Activated CD8-positive, alpha-beta T cell treated with anti-CD3 and anti-CD28 coated beads, Interleukin-2, amount 10 ng/mL, durations not matched to agents 7 days and 5 days (primary cell): Measurements from ENCODE around the gene PRXL2A. TPM values are rescaled to one million over a fixed set of nuclear protein-coding genes. Genes with fewer than 3 reads are reported as not detected.
A peak's percentile ranks its signal among the peaks of the same experiment; 100 is the strongest.

Experiments used
- ATAC-seq: fragments of 150-1000 bp; cut with Tn5 transposase; one replicate; pipeline ENCODE4 v1.10.0; 2021; ENCODE audit warnings: moderate library complexity
- CTCF ChIA-PET: fragments of 350-600 bp; sonication (Branson Sonifier 250); formaldehyde crosslinking; loops from one replicate; lab custom pipeline; 2021; ENCODE audit warnings: antibody characterized with exemption; lab: Charles Lee
- POLR2A ChIA-PET: fragments of 350-600 bp; sonication (Branson Sonifier 250); formaldehyde crosslinking; loops from one replicate; lab custom pipeline; 2021; ENCODE audit warnings: antibody characterized with exemption; lab: Charles Lee
- DNase-seq: peaks from one replicate; pipeline ENCODE4 v3.0.0-alpha.2; 2020
- H3K27ac Mint-ChIP-seq: one replicate; pipeline ENCODE4 v1.8.0; 2021; ENCODE audit warnings: mild to moderate bottlenecking, mixed read lengths
- H3K27me3 Mint-ChIP-seq: one replicate; pipeline ENCODE4 v1.8.0; 2021; ENCODE audit warnings: low read depth, mixed read lengths
- H3K36me3 Mint-ChIP-seq: one replicate; pipeline ENCODE4 v1.8.0; 2021; ENCODE audit warnings: low read depth, mixed read lengths
- H3K4me1 Mint-ChIP-seq: one replicate; pipeline ENCODE4 v1.8.0; 2021; ENCODE audit warnings: low read depth, mixed read lengths
- H3K4me3 Mint-ChIP-seq: one replicate; pipeline ENCODE4 v1.8.0; 2021; ENCODE audit warnings: mild to moderate bottlenecking, mixed read lengths
- H3K9me3 Mint-ChIP-seq: one replicate; pipeline ENCODE4 v1.8.0; 2022; ENCODE audit warnings: mixed read lengths; ENCODE audit not compliant: insufficient read depth
- total RNA-seq, 2 experiments: library from RNA; stranded (reverse); gene quantifications; one replicate each; pipeline ENCODE4 v1.2.3, GENCODE V29; 2021

Gene PRXL2A
- total RNA-seq, 2 experiments from 2014 or later = 14.9 to 15.3 TPM

- H3K4me3 Mint-ChIP-seq = peak overlapping the region; percentile 68
- H3K27ac Mint-ChIP-seq = peak overlapping the region; percentile 90
- H3K27me3 Mint-ChIP-seq = no peaks in the 10 kb centered on the region
- H3K9me3 Mint-ChIP-seq = no peaks in the 10 kb centered on the region
- ChIA-PET POLR2A (interaction anchor here (0.8 to 7.8 kb wide), 4 partner anchors 8 to 36 kb away, joined by 3 to 67 read pairs (median 3); no protein-coding TSS in a partner anchor), CTCF (interaction anchor here (2.3 to 35.6 kb wide), 5 partner anchors 7 to 43 kb away, joined by 12 to 1113 read pairs (median 114); no protein-coding TSS in a partner anchor)
- DNase-seq = no peak
- H3K36me3 Mint-ChIP-seq = peaks cover 55% of the 10 kb centered on the region
- peaks cover 98% of the 10 kb centered on the region for H3K4me1 Mint-ChIP-seq
- no peak for ATAC-seq
These were observed 54.8 kb downstream of the PRXL2A start for GRCh38 chr10:80462981-80463741.

- Mint-ChIP-seq H3K4me1 (peaks cover 97% of the 10 kb centered on the region), H3K9me3 (no peaks in the 10 kb centered on the region), H3K27ac (peak overlapping the region; percentile 90), H3K36me3 (peaks cover 55% of the 10 kb centered on the region), H3K4me3 (peak overlapping the region; percentile 68), H3K27me3 (no peaks in the 10 kb centered on the region)
- POLR2A ChIA-PET = interaction anchor here (0.8 to 7.8 kb wide), 6 partner anchors 8 to 38 kb away, joined by 3 to 67 read pairs (median 3); no protein-coding TSS in a partner anchor
- CTCF ChIA-PET = interaction anchor here (0.6 to 35.6 kb wide), 7 partner anchors 7 to 67 kb away, joined by 3 to 1113 read pairs (median 12); no protein-coding TSS in a partner anchor
- ATAC-seq (no peak), DNase-seq (no peak)
These were observed 55.5 kb downstream of the PRXL2A start for GRCh38 chr10:80463868-80464267.

GRCh38 chr10:80464557-80465450, 56.5 kb downstream of the PRXL2A start:
- ChIA-PET POLR2A (interaction anchor here (0.7 to 7.8 kb wide), 6 partner anchors 8 to 40 kb away, joined by 3 to 67 read pairs (median 7); no protein-coding TSS in a partner anchor), CTCF (interaction anchor here (1.3 to 35.6 kb wide), 6 partner anchors 6 to 41 kb away, joined by 4 to 1113 read pairs (median 63); no protein-coding TSS in a partner anchor)
- Mint-ChIP-seq H3K27me3 (no peaks in the 10 kb centered on the region), H3K27ac (peak overlapping the region; percentile 90), H3K4me1 (peaks cover 98% of the 10 kb centered on the region), H3K36me3 (peaks cover 57% of the 10 kb centered on the region), H3K9me3 (no peaks in the 10 kb centered on the region), H3K4me3 (peak overlapping the region; percentile 68)
- no peak for DNase-seq
- ATAC-seq = peak; percentile 16

GRCh38 chr10:80465451-80465835, 57.1 kb downstream of the PRXL2A start:
- Mint-ChIP-seq H3K27me3 (no peaks in the 10 kb centered on the region), H3K9me3 (no peaks in the 10 kb centered on the region), H3K4me3 (peak overlapping the region; percentile 68), H3K4me1 (peaks cover 97% of the 10 kb centered on the region), H3K27ac (peak overlapping the region; percentile 90), H3K36me3 (peaks cover 60% of the 10 kb centered on the region)
- CTCF ChIA-PET = interaction anchor here (0.9 to 35.6 kb wide), 7 partner anchors 5 to 71 kb away, joined by 3 to 1113 read pairs (median 4); no protein-coding TSS in a partner anchor
- DNase-seq (no peak), ATAC-seq (peak; percentile 7)
- POLR2A ChIA-PET = interaction anchor here (0.8 to 8.0 kb wide), 5 partner anchors 8 to 40 kb away, joined by 3 to 86 read pairs (median 10); partner anchors contain the start of gene TSPAN14

- H3K4me1 Mint-ChIP-seq = peaks cover 97% of the 10 kb centered on the region
- peaks cover 60% of the 10 kb centered on the region for H3K36me3 Mint-ChIP-seq
These were observed 57.7 kb downstream of the PRXL2A start for GRCh38 chr10:80465839-80466590.

GRCh38 chr10:80466724-80467326, 58.5 kb downstream of the PRXL2A start:
- CTCF ChIA-PET = interaction anchor here (1.3 to 35.6 kb wide), 9 partner anchors 6 to 64 kb away, joined by 3 to 1113 read pairs (median 5); no protein-coding TSS in a partner anchor
- Mint-ChIP-seq H3K4me1 (peaks cover 97% of the 10 kb centered on the region), H3K9me3 (no peaks in the 10 kb centered on the region), H3K4me3 (peak overlapping the region; percentile 72), H3K27ac (peak overlapping the region; percentile 90), H3K27me3 (no peaks in the 10 kb centered on the region), H3K36me3 (peaks cover 60% of the 10 kb centered on the region)
- POLR2A ChIA-PET = interaction anchor here (1.2 to 8.0 kb wide), 7 partner anchors 9 to 38 kb away, joined by 3 to 86 read pairs (median 10); partner anchors contain the start of gene TSPAN14
- no peak for DNase-seq
- ATAC-seq = no peak

More at GRCh38 chr10:80465839-80466590, 57.7 kb downstream of the PRXL2A start:
- ATAC-seq = peak; percentile 65
- H3K4me3 Mint-ChIP-seq = peak overlapping the region; percentile 68
- no peaks in the 10 kb centered on the region for H3K9me3 Mint-ChIP-seq
- DNase-seq = peak; percentile 66
- H3K27ac Mint-ChIP-seq = peak overlapping the region; percentile 90
- ChIA-PET POLR2A (interaction anchor here (0.8 to 8.0 kb wide), 5 partner anchors 8 to 39 kb away, joined by 3 to 86 read pairs (median 10); partner anchors contain the start of gene TSPAN14), CTCF (interaction anchor here (0.9 to 35.6 kb wide), 10 partner anchors 6 to 71 kb away, joined by 3 to 1113 read pairs (median 4); no protein-coding TSS in a partner anchor)
- H3K27me3 Mint-ChIP-seq = no peaks in the 10 kb centered on the region

- CTCF ChIA-PET = interaction anchor here (0.6 to 35.6 kb wide), 10 partner anchors 8 to 90 kb away, joined by 3 to 1113 read pairs (median 4); no protein-coding TSS in a partner anchor
- peak overlapping the region; percentile 90 for H3K27ac Mint-ChIP-seq
- peaks cover 60% of the 10 kb centered on the region for H3K36me3 Mint-ChIP-seq
- H3K4me3 Mint-ChIP-seq = peak overlapping the region; percentile 72
- H3K4me1 Mint-ChIP-seq = peaks cover 98% of the 10 kb centered on the region
- no peaks in the 10 kb centered on the region for H3K9me3 Mint-ChIP-seq
- ATAC-seq (peak; percentile 59), DNase-seq (peak; percentile 76)
- H3K27me3 Mint-ChIP-seq = no peaks in the 10 kb centered on the region
- POLR2A ChIA-PET = interaction anchor here (1.2 to 8.0 kb wide), 7 partner anchors 10 to 43 kb away, joined by 3 to 86 read pairs (median 7); partner anchors contain the start of gene TSPAN14
These were observed 59.7 kb downstream of the PRXL2A start for GRCh38 chr10:80468002-80468401.

- ATAC-seq = peak; percentile 10
These were observed 60.6 kb downstream of the PRXL2A start for GRCh38 chr10:80468806-80469421.

GRCh38 chr10:80470266-80470665, 61.9 kb downstream of the PRXL2A start:
- peaks cover 97% of the 10 kb centered on the region for H3K4me1 Mint-ChIP-seq
- DNase-seq = no peak
- H3K27me3 Mint-ChIP-seq = no peaks in the 10 kb centered on the region
- H3K9me3 Mint-ChIP-seq = no peaks in the 10 kb centered on the region
- ChIA-PET POLR2A (interaction anchor here (1.0 to 8.0 kb wide), 3 partner anchors 13 to 39 kb away, joined by 3 to 86 read pairs (median 3); partner anchors contain the start of gene TSPAN14), CTCF (interaction anchor here (1.0 to 35.6 kb wide), 7 partner anchors 10 to 66 kb away, joined by 3 to 1113 read pairs (median 40); no protein-coding TSS in a partner anchor)
- ATAC-seq = no peak
- H3K27ac Mint-ChIP-seq = peak overlapping the region; percentile 62
- H3K36me3 Mint-ChIP-seq = peaks cover 66% of the 10 kb centered on the region
- no peak overlapping the region for H3K4me3 Mint-ChIP-seq

More at GRCh38 chr10:80468806-80469421, 60.6 kb downstream of the PRXL2A start:
- ChIA-PET POLR2A (interaction anchor here (1.4 to 8.0 kb wide), 6 partner anchors 11 to 43 kb away, joined by 4 to 86 read pairs (median 8); partner anchors contain the start of gene TSPAN14), CTCF (interaction anchor here (1.4 to 35.6 kb wide), 5 partner anchors 9 to 63 kb away, joined by 4 to 1113 read pairs (median 114); no protein-coding TSS in a partner anchor)
- Mint-ChIP-seq H3K27me3 (no peaks in the 10 kb centered on the region), H3K27ac (peak overlapping the region; percentile 90), H3K4me3 (peak overlapping the region; percentile 72), H3K9me3 (no peaks in the 10 kb centered on the region), H3K36me3 (peaks cover 58% of the 10 kb centered on the region), H3K4me1 (peaks cover 98% of the 10 kb centered on the region)
- DNase-seq = peak; percentile 55
